GM18907 (cell line): ENCODE results near the gene CNTN2.

Experiments used
- ATAC-seq: cut with Tn5 transposase; IDR thresholded peaks from one replicate; pipeline ENCODE4 v1.9.1; 2021; ENCODE audit warnings: mild to moderate bottlenecking, moderate library complexity; ENCODE audit not compliant: unreplicated experiment

Gene CNTN2, protein sequence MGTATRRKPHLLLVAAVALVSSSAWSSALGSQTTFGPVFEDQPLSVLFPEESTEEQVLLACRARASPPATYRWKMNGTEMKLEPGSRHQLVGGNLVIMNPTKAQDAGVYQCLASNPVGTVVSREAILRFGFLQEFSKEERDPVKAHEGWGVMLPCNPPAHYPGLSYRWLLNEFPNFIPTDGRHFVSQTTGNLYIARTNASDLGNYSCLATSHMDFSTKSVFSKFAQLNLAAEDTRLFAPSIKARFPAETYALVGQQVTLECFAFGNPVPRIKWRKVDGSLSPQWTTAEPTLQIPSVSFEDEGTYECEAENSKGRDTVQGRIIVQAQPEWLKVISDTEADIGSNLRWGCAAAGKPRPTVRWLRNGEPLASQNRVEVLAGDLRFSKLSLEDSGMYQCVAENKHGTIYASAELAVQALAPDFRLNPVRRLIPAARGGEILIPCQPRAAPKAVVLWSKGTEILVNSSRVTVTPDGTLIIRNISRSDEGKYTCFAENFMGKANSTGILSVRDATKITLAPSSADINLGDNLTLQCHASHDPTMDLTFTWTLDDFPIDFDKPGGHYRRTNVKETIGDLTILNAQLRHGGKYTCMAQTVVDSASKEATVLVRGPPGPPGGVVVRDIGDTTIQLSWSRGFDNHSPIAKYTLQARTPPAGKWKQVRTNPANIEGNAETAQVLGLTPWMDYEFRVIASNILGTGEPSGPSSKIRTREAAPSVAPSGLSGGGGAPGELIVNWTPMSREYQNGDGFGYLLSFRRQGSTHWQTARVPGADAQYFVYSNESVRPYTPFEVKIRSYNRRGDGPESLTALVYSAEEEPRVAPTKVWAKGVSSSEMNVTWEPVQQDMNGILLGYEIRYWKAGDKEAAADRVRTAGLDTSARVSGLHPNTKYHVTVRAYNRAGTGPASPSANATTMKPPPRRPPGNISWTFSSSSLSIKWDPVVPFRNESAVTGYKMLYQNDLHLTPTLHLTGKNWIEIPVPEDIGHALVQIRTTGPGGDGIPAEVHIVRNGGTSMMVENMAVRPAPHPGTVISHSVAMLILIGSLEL

GRCh38 chr1:205042911-205043806 is at the start of gene CNTN2:
Gene CNTN2, plus strand, starts transcription at chr1:205043212. Its CDS starts 9,974 bp downstream, at chr1:205053186.
- ATAC-seq: no peak

GRCh38 chr1:204994086-204994862 is 48.7 kb upstream of the CNTN2 start:
- ATAC-seq: no peak

GRCh38 chr1:204996981-204997380 is 46.0 kb upstream of the CNTN2 start:
- no peak for ATAC-seq

- ATAC-seq: no peak
These were observed 45.2 kb upstream of the CNTN2 start for GRCh38 chr1:204997591-204998355.

- no peak for ATAC-seq
These were observed 41.9 kb upstream of the CNTN2 start for GRCh38 chr1:205001162-205001561.

DNA sequence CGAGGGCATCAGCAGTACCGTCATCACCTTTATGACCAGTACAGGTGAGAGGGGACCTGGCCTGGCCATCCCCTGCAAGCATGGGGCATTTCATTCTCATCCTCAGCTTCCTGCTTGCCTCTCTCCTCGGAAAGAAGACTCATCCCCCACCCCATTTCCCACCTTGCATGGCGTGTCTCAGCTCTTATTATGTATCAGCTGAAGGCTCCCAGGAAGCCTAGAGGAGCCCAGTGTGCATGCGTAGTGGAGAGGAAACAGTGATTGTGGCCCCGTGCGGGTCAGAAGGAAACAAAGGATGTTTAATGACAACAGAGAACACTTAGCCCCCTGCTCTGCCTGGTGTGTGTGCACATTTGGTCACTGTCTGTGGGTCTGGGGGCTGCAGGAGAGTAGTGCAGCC is 40.3 kb upstream of the CNTN2 start:
- no peak for ATAC-seq

GRCh38 chr1:205003358-205004131 is 39.5 kb upstream of the CNTN2 start:
- ATAC-seq: no peak

GRCh38 chr1:205004351-205004750 is 38.7 kb upstream of the CNTN2 start:
- ATAC-seq: no peak

GRCh38 chr1:205008896-205009295 is 34.1 kb upstream of the CNTN2 start:
- no peak for ATAC-seq

- no peak for ATAC-seq
These were observed 33.3 kb upstream of the CNTN2 start for GRCh38 chr1:205009670-205010069.

DNA sequence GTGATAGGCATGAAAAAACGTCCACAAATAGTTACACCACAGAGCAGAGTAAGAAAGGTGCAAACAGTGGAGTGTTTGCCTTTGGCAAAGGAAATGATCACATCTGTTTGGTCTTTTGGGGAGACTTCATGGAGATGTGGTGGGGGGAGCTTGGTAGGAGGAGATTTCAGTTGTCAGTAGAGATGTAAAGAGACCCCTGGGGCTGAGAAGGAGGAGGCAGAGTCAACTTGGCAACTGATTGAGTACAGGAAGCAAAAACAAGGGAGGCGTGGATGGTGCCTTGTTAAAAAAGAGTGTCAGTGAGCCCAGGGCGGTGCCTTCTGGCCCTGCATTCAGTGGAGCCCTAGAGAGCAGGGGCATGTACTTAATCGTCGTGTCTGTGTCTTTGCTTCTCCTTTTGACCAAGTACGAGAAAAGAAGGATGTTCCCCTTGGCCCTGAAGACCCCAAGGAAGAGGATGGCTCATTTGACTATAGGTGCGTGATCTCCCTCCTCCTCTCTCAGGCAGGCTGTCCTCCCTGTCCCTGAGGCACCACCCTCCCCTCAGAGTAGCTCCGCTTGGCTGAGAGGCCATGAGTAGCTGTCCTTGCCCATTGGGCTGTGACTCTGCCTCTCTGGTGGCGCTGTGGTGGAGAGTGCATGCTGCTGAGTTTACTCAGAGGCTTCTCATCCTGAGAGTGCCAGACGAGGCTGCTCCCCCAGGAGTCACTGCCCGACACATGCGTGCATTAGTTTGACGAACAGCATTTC is 30.4 kb upstream of the CNTN2 start:
- ATAC-seq: no peak

DNA sequence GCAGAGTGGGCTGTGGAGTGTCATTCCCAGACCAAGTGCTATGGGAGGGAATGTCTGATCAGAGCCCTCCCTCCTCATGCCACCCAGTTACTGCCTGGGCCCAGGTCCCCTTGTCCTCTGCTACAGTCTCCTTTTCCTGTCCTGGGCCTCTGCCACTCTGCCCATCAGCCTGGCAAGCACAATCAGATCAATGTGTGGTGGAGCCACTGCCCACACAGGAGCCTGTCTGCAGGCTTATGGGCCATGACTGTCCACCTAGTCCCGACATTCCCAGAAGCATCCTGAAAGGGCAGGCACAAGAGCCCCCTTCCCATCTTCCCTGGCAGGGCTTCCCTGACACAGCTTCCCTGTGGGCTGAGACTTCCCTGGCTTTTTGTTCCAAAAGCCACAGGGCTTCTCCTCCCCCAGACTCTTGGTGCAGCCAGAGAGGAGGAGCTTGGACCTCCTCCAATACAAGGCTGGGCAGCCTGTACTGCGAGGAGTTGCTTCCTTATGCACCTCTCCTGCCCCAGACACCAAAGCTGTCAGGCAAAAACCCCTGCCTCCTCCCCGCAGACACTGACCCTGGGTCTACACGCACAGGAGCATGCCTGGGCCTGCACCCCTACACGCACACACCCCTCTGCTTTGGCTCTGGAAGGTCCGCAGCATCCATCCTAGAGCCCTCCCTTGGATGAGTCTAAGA is 29.2 kb upstream of the CNTN2 start:
- ATAC-seq: no peak

GRCh38 chr1:205014783-205015182 is 28.2 kb upstream of the CNTN2 start:
- ATAC-seq: no peak

DNA sequence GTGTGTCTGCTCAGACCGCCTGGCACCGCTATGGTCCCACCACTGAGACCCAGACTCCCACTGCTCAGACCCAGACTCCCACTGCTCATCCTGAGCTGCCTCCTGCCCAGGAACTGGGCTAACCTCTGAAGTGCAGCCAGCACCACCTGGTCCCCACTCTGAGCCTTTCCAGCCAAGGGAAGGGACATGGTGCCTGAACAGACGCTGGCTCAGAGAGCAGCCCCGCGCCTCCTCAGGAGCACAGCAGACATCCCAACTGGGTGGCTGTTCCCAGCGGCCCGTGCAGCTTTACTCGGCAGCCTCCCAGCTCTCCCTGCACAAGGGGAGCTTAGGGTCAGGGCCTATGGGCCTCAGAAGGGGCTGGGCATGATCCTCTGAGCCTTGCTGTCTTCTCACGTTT is 27.8 kb upstream of the CNTN2 start:
- no peak for ATAC-seq

- no peak for ATAC-seq
These were observed 26.9 kb upstream of the CNTN2 start for GRCh38 chr1:205016075-205016474.

DNA sequence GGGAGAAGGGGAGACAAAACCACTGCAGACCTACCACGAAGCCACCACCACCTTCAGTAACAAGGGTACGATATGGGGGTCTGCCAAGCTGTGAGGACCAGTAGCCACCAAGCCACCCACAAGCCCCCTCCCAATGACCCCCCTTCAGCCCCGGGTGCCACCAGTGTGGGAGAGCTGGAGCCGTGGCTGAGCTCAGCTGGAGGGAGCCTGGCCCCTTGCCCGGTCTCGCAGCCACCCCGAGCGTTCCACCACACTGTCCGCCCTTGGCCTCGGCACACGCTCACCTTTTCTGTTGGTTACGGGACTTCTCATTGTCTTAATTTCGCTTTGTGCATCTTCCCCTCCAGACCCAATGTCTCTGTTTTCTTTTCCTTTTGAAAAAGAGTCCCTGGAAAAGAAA is 26.4 kb upstream of the CNTN2 start:
- ATAC-seq: no peak

DNA sequence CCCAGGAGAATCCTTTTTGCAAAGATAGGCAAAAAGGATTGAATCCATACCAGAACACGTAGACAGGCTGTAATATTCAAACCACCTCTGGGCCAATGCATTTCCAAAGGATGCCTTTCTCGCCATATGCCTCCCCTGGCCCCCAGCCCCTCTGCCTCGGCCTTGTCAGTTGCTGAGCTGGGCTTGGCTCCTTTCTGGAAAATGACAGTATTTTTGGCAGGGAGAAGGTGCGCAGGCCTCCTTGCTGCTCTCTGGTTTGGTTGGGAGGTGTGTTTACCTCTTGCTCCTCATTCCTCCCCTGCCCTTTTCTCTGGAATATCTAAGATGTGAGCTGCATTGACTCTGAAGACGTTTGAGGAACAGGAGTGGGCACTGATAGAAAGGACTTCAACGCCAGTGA is 26.0 kb upstream of the CNTN2 start:
- no peak for ATAC-seq
